ENCODE results near the gene LMO3.

GRCh38 chr12:16524378-16524777 lies 81.6 kb downstream of the LMO3 start:
- TF ChIP-seq CTCF (conservative IDR thresholded peaks at IDR 0.05) = no peak
- TF ChIP-seq EZH2 (IDR thresholded peaks at IDR 0.05; ENCODE audit: low read depth) = no peak
